Aorta (tissue), 5 donors: Measurements from ENCODE around the gene UHRF2. TPM values are rescaled to one million over a fixed set of nuclear protein-coding genes. Genes with fewer than 3 reads are reported as not detected.
"Not testable (repeated sequence)": the region's sequence is repeated elsewhere in the genome, so short reads cannot be mapped to it uniquely, and the experiment has no call there.

ENCODE experiments used
- ATAC-seq: fragments of 200-7000 bp; cut with Tn5 transposase; one replicate; pipeline ENCODE4 v1.9.1; 2022; ENCODE audit warnings: moderate library complexity; ENCODE audit not compliant: low FRiP score
- DNase-seq, 2 donors: peaks; one replicate each; pipeline ENCODE4 v3.0.0-alpha.2; 2020
- H3K27ac ChIP-seq, 2 donors: one replicate each; pipeline ENCODE4 v1.5.1; 2013; ENCODE audit warnings: low read length in 2 of 2, mild to moderate bottlenecking in 2 of 2, moderate library complexity in 2 of 2, control low read depth in 1 of 2, inconsistent platforms in 1 of 2, low read depth in 1 of 2
- H3K27me3 ChIP-seq, 2 donors: one replicate each; pipeline ENCODE4 v1.6.1; 2013; ENCODE audit warnings: control low read depth in 1 of 2, low read length in 1 of 2, mild to moderate bottlenecking in 1 of 2, moderate library complexity in 1 of 2; ENCODE audit not compliant: insufficient read depth in 2 of 2, control insufficient read depth in 1 of 2
- H3K36me3 ChIP-seq, 2 donors: one replicate each; pipeline ENCODE4 v1.6.1; 2013; ENCODE audit warnings: control low read depth in 1 of 2, low read length in 1 of 2, mild to moderate bottlenecking in 1 of 2; ENCODE audit not compliant: insufficient read depth in 2 of 2, control insufficient read depth in 1 of 2
- H3K4me1 ChIP-seq, 2 donors: one replicate each; pipeline ENCODE4 v1.6.1; 2013; ENCODE audit warnings: low read length in 2 of 2, control low read depth in 1 of 2, mild to moderate bottlenecking in 1 of 2, moderate library complexity in 1 of 2; ENCODE audit not compliant: insufficient read depth in 2 of 2, control insufficient read depth in 1 of 2
- H3K4me3 ChIP-seq, 2 donors: one replicate each; pipeline ENCODE4 v1.5.1; 2013; ENCODE audit warnings: low read length in 2 of 2, control low read depth in 1 of 2, mild to moderate bottlenecking in 1 of 2
- H3K9me3 ChIP-seq: one replicate; pipeline ENCODE4 v1.6.1; 2013; ENCODE audit warnings: mild to moderate bottlenecking, low read length; ENCODE audit not compliant: control insufficient read depth
- WGBS, 2 donors: extraction: QIAGEN DNeasy Blood & Tissue Kit; methylation state at CpG; one replicate each; pipeline ENCODE4 v1.1.7; 2013; 5-methylcytosine and 5-hydroxymethylcytosine counted together
- intact Hi-C, 2 donors: fragments of 100-400 bp; cut with DNase I; formaldehyde crosslinking; loops; one replicate each; pipeline versions ENCODE4 v1.14.2 to v1.15.0; 2022
- polyA plus RNA-seq, 2 donors: library from polyadenylated mRNA; stranded (reverse); fragments of 200-250 nt; gene quantifications; one replicate each; pipeline ENCODE4 v1.2.3, GENCODE V29; 2013
- total RNA-seq, 2 donors: library from RNA; stranded (reverse); fragmentation: NEBNext Ultra II Directional; extraction: Animal tissue kit (Norgen Biotek cat#: 25700); gene quantifications; one replicate each; pipeline ENCODE4 v1.2.1, GENCODE V29; 2021
- donor health status: healthy with polysubstance abuse.
- donor health status: Bipolar disorder and iron deficiency.
- donor health status: DM: no; HTN: no; CAD: no.
- donor health status: DM: no; HTN: no; CAD: no.
- donor health status: DM: yes; HTN: yes; CAD: no.

UHRF2 gene
- total and polyA plus RNA-seq, 4 donors = 13.0 to 60.3 (median 32.0) TPM

DNA sequence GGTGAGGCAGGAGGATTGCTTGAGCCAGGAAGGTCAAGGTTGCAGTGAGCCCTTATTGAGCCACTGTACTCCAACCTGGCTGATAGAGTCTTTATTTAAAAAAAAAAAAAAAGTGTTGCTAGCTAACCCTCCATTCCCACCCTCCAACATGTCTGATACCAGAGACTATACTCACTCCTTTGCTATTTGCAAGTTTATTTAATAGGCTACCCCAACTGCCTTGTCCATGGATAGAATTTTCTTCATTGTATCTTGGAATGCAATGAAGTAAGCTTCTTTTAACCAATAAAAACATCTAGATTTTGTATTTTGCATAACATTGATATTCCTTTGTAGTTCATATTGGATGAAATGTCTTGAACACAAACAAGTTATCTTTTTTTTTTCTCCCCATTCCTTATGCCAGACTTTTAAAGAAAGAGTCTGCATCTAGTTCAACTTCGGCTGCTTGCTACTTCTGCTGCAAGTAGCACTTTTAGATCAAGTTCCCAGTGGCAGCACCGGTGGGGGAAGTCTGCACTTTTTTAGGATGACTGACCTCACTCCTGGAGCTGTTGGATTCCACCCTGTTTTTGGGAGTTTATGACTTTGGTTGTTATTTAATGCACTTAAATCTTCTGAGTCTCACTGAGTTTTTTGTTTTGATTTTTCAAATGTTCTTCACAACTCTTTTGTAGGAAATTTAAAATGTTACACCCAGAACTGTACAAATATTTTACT is 112.5 kb downstream of the UHRF2 start:
- 5 to 10% methylated on average over 2 of the region's 2 CpGs for whole genome bisulfite sequencing, 2 donors
- ATAC-seq (no peak), DNase-seq (no peak)
- Histone ChIP-seq H3K9me3 (no peaks in the 10 kb centered on the region), H3K4me1 (no peaks in the 10 kb centered on the region), H3K27me3 (no peaks in the 10 kb centered on the region), H3K4me3 (no peak overlapping the region), H3K36me3 (no peaks in the 10 kb centered on the region), H3K27ac (no peak overlapping the region)
- intact Hi-C loops = no loop called here

DNA sequence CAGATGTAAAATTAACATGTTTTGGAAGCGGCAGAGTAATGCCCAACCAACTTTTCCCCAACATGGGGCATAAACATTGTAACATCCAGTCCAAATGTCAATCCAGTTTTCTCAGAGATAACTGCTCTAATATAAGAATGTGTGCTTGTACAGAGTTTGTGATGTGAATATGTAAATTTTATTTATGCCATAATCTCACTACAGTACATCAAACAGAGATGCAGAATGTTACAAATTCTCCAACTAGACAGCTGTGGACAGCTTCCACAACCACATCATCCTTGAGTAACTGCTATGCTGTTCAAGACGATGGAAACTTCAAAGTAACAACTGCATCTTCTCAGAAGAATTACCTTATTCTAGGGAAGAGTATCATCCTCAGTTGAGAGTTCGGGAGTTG is 122.6 kb downstream of the UHRF2 start:
- WGBS, 2 donors = 87 to 88% methylated on average over 3 of the region's 3 CpGs
- intact Hi-C loops = no loop called here
- no peak for ATAC-seq
- Histone ChIP-seq H3K9me3 (no peaks in the 10 kb centered on the region), H3K27ac (no peak overlapping the region), H3K4me1 (no peaks in the 10 kb centered on the region), H3K27me3 (no peaks in the 10 kb centered on the region), H3K36me3 (no peaks in the 10 kb centered on the region), H3K4me3 (no peak overlapping the region)
- no peak for DNase-seq

DNA sequence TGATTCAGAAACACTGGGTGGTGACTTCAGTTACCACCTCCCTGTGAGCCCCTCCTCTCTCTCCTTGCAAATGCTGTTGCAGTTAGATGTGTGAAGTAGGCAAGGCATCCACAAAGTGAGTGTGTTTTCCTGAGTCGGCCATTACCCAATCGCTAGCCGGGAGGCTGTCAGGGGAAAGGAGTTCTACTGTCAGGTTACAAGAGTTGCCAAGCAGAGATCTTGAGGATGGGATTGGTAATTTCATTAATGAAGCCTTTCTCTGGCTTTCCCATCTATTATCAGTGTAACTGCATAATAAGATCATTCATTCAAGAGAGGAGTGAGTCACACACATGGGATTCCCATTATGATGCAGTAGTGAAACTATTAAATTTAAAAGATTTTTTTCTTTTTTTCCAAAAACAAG is 125.7 kb downstream of the UHRF2 start:
- DNase-seq (no peak), ATAC-seq (no peak)
- 37 to 47% methylated on average over 3 of the region's 3 CpGs for WGBS, 2 donors
- Histone ChIP-seq H3K36me3 (no peaks in the 10 kb centered on the region), H3K27ac (no peak overlapping the region), H3K27me3 (no peaks in the 10 kb centered on the region), H3K4me3 (no peak overlapping the region), H3K9me3 (no peaks in the 10 kb centered on the region), H3K4me1 (peaks cover 0 to 2% of the 10 kb centered on the region in 2 donors)
- intact Hi-C loops = no loop called here

DNA sequence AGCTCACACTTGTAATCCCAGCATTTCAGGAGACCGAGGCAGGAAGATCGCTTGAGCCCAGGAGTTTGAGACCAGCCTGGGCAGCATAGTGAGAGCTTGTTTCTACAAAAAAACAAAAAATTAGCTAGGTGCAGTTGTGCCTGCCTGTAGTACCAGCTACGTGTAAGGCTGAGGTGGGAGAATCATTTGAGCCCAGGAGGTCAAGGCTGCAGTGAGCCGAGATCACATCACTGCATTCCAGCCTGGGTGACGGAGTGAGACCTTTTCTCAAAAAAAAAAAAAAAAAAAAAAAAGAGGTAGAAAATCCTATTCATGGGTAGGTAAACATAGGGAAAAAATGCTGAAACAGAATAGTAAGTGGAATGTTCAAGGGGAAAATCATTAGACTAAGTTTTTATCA is 129.6 kb downstream of the UHRF2 start:
- H3K27ac ChIP-seq, H3K36me3 ChIP-seq, ATAC-seq, DNase-seq, H3K9me3 ChIP-seq, intact Hi-C loops, H3K4me1 ChIP-seq, H3K4me3 ChIP-seq, H3K27me3 ChIP-seq: not testable (repeated sequence)
- 82 to 83% methylated on average over 5 of the region's 5 CpGs for WGBS, 2 donors

DNA sequence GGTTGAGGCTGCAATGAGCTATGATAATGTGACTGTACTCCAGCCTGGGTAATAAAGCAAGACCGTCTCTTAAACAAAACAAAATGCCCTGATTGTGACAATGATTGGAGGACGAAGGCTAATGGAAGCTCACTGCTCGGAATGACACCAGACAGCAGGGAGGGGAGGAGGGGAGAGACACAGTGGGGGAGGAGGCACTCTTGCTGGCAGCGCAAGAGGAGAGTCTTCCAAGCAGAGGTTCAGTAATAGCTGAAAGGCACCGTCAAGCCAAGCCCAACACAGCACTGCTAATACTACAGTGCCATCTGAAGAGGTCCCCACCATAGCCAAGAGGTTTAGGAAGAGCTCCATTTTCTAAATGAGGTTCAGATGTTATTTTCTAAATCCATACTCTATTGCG is 130.2 kb downstream of the UHRF2 start:
- 39 to 42% methylated on average over 6 of the region's 6 CpGs for WGBS, 2 donors
- Histone ChIP-seq H3K4me1 (peaks cover 0 to 2% of the 10 kb centered on the region in 2 donors), H3K4me3 (no peak overlapping the region), H3K27me3 (no peaks in the 10 kb centered on the region), H3K36me3 (no peaks in the 10 kb centered on the region), H3K27ac (no peak overlapping the region), H3K9me3 (no peaks in the 10 kb centered on the region)
- no peak for DNase-seq
- ATAC-seq = no peak
- intact Hi-C loops = no loop called here

DNA sequence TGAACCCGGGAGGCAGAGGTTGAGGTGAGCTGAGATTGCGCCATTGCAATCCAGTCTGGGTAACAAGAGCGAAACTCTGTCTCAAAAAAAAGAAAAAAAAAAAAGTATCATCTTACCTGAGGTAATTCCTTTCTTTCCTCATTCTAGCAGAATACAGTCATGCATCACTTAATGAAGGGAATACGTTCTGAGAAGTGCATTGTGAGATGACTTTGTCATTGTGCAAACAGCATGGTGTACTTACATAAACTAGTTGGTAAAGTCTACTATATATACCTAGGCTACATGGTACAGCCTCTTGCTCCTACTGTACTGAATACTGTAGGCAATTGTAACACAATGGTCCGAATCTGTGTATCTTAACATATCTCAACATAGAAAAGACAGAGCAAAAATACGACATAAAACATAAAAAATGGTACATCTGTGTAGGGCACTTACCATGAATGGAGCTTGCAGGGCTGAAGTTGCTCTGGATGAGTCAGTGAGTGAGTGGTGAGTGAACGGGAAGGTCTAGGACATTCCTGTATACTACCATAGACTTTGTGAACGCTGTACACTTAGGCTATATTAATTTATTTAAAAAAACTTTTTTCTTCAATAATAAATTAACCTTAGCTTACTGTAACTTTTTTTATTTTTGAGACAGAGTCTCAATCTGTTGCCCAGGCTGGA is 132.2 kb downstream of the UHRF2 start:
- Histone ChIP-seq H3K4me1 (peaks cover 0 to 2% of the 10 kb centered on the region in 2 donors), H3K4me3 (no peak overlapping the region), H3K27ac (no peak overlapping the region), H3K27me3 (no peaks in the 10 kb centered on the region), H3K36me3 (no peaks in the 10 kb centered on the region), H3K9me3 (no peaks in the 10 kb centered on the region)
- ATAC-seq (no peak), DNase-seq (no peak)
- intact Hi-C loops = no loop called here
- WGBS, 2 donors = 92 to 96% methylated on average over 8 of the region's 8 CpGs

DNA sequence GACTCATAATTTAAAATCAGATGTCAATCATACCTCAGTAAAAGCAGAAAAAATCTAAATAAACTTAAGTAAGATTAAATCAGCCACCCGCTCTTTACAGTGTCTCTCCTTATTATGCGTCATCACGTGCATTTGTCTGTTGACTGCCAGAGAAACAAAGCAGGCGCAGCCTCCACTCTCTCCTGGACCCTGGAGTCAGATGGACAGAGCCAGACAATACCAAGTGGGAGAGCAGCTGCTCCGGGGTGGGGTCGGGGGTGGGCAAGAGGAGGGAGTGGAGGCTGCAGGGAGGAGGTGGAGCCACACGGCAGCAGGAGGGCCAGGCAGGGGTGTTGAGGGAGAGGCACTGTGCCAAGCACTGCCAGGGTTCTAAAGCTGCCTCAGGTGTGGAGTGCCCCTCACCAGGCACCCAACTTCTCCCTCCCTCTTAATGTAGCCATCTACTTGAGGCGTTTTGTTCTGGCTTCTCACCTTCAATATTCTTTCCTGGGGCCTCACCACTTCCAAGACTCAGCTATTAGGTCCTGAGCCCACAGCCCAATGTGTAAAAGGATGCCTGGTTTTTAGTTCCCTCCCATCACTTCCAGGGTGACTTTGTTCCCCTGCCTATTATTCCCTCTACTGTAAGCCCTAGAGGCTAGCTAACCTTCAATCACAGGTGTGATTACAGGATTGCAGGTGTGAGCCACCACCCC is 136.3 kb downstream of the UHRF2 start:
- WGBS, 2 donors = 75 to 79% methylated on average over 8 of the region's 8 CpGs
- Histone ChIP-seq H3K27me3 (no peaks in the 10 kb centered on the region), H3K9me3 (no peaks in the 10 kb centered on the region), H3K4me3 (no peak overlapping the region), H3K36me3 (no peaks in the 10 kb centered on the region), H3K4me1 (no peaks in the 10 kb centered on the region), H3K27ac (no peak overlapping the region)
- DNase-seq (no peak), ATAC-seq (no peak)
- intact Hi-C loops = no loop called here

DNA sequence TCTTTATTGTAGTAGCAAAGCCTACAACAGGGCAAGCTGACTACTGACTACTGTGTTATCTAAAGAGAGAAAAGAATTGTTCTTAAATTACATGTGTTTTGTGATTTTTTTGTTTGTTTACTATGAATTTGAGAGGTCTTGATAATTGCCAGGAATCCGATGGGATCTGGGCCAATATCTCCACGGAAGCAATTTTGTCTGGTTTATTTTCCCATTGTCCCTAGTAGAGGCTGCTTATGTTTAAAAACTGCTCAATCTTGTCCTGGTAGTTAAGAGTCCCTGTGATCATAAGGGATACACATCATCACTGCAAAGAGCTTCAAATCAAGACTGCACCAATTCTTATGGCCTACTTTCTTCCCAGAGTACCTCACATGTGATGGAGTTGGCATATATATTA is 138.1 kb downstream of the UHRF2 start:
- Histone ChIP-seq H3K27me3 (no peaks in the 10 kb centered on the region), H3K27ac (no peak overlapping the region), H3K4me3 (no peak overlapping the region), H3K36me3 (no peaks in the 10 kb centered on the region), H3K9me3 (no peaks in the 10 kb centered on the region), H3K4me1 (no peaks in the 10 kb centered on the region)
- no peak for ATAC-seq
- DNase-seq = no peak
- 76 to 89% methylated on average over 2 of the region's 2 CpGs for WGBS, 2 donors
- intact Hi-C loops = no loop called here

DNA sequence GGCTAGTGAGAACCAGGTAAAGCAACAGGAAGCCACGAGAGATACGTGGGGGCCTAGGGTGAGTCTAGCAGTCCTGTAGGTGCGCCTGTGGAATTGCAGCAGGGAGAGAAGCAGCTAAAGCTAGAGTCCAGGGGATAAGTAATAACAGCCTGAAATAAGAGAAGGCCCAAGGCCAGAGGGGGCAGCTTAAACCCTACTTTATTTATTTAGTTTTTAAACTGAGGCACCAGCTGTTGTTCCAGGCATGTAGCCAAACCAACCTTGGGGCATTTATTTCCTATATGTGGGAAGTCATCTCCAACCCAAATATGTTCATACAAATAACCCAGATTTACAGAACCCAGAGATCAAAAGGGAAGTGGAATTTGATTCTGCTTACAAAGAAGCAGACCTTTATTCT is 139.0 kb downstream of the UHRF2 start:
- WGBS, 2 donors = 79 to 82% methylated on average over 3 of the region's 3 CpGs
- intact Hi-C loops = no loop called here
- ATAC-seq (no peak), DNase-seq (no peak)
- H3K36me3 ChIP-seq = no peaks in the 10 kb centered on the region
- H3K27ac ChIP-seq = no peak overlapping the region
- no peaks in the 10 kb centered on the region for H3K27me3 ChIP-seq
- H3K9me3 ChIP-seq = no peaks in the 10 kb centered on the region
- H3K4me3 ChIP-seq = no peak overlapping the region
- H3K4me1 ChIP-seq = no peaks in the 10 kb centered on the region
